ENCODE data around the gene BMS1. TPM values are rescaled to one million over a fixed set of nuclear protein-coding genes. Genes with fewer than 3 reads are reported as not detected.
"Not testable (repeated sequence)": the region's sequence is repeated elsewhere in the genome, so short reads cannot be mapped to it uniquely, and the experiment has no call there.

The BMS1 gene
- total RNA-seq, 1 donor from 2014 or later, result 14.1 TPM

- peaks cover 24% of the 10 kb centered on the region for H3K27me3 Mint-ChIP-seq (ENCODE audit: low read depth)
- no peak for TF ChIP-seq CTCF (IDR thresholded peaks at IDR 0.05)
These were observed 85.0 kb downstream of the BMS1 start for GRCh38 chr10:42867571-42867970.

DNA sequence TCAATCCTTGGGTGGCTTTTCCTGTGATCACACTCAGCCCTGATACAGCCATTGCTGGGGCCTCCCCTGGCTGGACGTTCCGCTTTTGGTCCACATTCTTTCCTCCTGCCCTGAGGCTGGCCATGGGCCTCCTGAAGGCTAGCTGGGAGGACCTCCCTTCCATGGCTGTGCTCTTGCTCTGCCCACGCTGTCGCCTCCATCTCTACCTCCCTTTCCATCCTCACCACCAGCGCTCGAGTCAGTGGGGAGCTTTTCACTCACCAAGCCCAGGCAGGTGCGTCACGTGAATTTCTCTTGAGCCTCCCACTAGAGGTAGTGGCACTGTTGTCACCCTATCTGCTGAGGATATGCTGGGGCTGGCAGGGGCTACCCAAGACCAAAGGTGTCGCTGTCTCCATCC, 85.9 kb downstream of the BMS1 start:
- Mint-ChIP-seq H3K27me3 (ENCODE audit: low read depth) (peaks cover 18% of the 10 kb centered on the region), H3K27ac (ENCODE audit: unreplicated experiment) (no peak overlapping the region), H3K9me3 (ENCODE audit: low read depth) (no peaks in the 10 kb centered on the region), H3K36me3 (ENCODE audit: low read depth) (no peaks in the 10 kb centered on the region), H3K4me1 (ENCODE audit: low read depth) (peaks cover 3% of the 10 kb centered on the region), H3K4me3 (ENCODE audit: unreplicated experiment) (no peak overlapping the region)
- DNase-seq (ENCODE audit: low spot score), result peak; percentile 73
- no peak for TF ChIP-seq CTCF (IDR thresholded peaks at IDR 0.05)

More at GRCh38 chr10:42867571-42867970, 85.0 kb downstream of the BMS1 start:
- no peak overlapping the region for H3K4me3 Mint-ChIP-seq (ENCODE audit: unreplicated experiment)
- H3K9me3 Mint-ChIP-seq (ENCODE audit: low read depth), result no peaks in the 10 kb centered on the region
- no peaks in the 10 kb centered on the region for H3K36me3 Mint-ChIP-seq (ENCODE audit: low read depth)
- H3K4me1 Mint-ChIP-seq (ENCODE audit: low read depth), result peaks cover 3% of the 10 kb centered on the region
- DNase-seq (ENCODE audit: low spot score), result no peak
- no peak overlapping the region for H3K27ac Mint-ChIP-seq (ENCODE audit: unreplicated experiment)

- Mint-ChIP-seq H3K4me3 (ENCODE audit: unreplicated experiment) (no peak overlapping the region), H3K9me3 (ENCODE audit: low read depth) (no peaks in the 10 kb centered on the region), H3K4me1 (ENCODE audit: low read depth) (peaks cover 3% of the 10 kb centered on the region), H3K27ac (ENCODE audit: unreplicated experiment) (no peak overlapping the region), H3K36me3 (ENCODE audit: low read depth) (no peaks in the 10 kb centered on the region), H3K27me3 (ENCODE audit: low read depth) (peaks cover 6% of the 10 kb centered on the region)
- TF ChIP-seq CTCF (IDR thresholded peaks at IDR 0.05), result no peak
- no peak for DNase-seq (ENCODE audit: low spot score)
These were observed 87.4 kb downstream of the BMS1 start for GRCh38 chr10:42869977-42870350.

- H3K27me3 Mint-ChIP-seq (ENCODE audit: low read depth); H3K9me3 Mint-ChIP-seq (ENCODE audit: low read depth); DNase-seq (ENCODE audit: low spot score); H3K4me3 Mint-ChIP-seq (ENCODE audit: unreplicated experiment); H3K36me3 Mint-ChIP-seq (ENCODE audit: low read depth): not testable (repeated sequence)
- H3K4me1 Mint-ChIP-seq (ENCODE audit: low read depth), result peaks cover 11% of the 10 kb centered on the region
- H3K27ac Mint-ChIP-seq (ENCODE audit: unreplicated experiment), result peak overlapping the region; percentile 69
These were observed 88.6 kb downstream of the BMS1 start for GRCh38 chr10:42871138-42871641.

DNA sequence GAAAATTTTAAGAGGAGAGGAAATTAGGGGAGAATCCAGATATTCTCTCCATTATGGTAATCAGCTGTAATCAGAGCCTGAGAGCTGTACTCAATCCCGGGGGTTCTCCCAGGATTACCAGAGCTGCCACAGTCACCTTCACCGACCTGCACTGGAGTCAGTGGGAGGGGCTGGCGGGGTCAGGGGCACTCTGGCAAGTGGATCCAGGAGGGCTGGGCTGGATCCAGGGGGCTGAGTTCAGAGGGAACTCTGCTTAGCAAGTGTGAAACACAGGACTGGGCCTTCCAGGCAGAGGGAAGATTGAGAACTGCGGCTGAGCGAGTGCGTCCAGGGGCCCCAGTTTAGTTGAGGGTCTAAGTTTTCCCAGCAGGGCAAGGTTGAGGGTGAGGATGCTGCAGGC, 89.2 kb downstream of the BMS1 start:
- Mint-ChIP-seq H3K4me1 (ENCODE audit: low read depth) (peaks cover 12% of the 10 kb centered on the region), H3K9me3 (ENCODE audit: low read depth) (no peaks in the 10 kb centered on the region), H3K36me3 (ENCODE audit: low read depth) (no peaks in the 10 kb centered on the region), H3K27ac (ENCODE audit: unreplicated experiment) (no peak overlapping the region), H3K27me3 (ENCODE audit: low read depth) (peaks cover 5% of the 10 kb centered on the region), H3K4me3 (ENCODE audit: unreplicated experiment) (no peak overlapping the region)
- no peak for TF ChIP-seq CTCF (IDR thresholded peaks at IDR 0.05)
- no peak for DNase-seq (ENCODE audit: low spot score)

DNA sequence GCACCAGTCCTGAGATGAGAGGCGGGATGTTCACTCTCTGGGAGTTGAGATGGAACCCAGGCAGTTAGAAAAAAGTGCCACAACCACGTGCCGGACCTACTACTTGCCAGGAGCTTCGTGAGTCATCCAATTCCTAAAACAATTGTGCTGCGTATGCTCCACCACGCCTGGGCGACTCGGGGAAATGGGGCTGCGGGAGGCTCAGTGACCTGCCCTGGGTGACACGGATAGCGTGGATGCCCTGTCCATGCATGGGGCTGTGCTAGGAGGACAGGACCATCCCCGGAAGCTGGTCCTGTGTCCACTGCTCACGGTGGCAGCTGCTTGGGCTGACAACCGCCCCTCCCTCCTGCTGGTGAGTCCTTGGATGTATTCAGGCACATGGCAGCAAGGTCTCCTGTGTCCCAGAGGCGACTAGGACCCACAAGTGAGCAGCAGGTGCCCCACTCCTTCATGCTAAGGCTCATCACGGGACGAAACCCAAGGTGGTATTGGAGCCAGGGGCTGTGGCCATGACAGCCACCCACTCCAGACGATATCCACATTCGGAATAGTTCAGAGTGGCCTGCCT, 90.4 kb downstream of the BMS1 start:
- no peak for DNase-seq (ENCODE audit: low spot score)
- no peaks in the 10 kb centered on the region for H3K36me3 Mint-ChIP-seq (ENCODE audit: low read depth)
- H3K27me3 Mint-ChIP-seq (ENCODE audit: low read depth), result peaks cover 5% of the 10 kb centered on the region
- H3K9me3 Mint-ChIP-seq (ENCODE audit: low read depth), result no peaks in the 10 kb centered on the region
- no peak overlapping the region for H3K27ac Mint-ChIP-seq (ENCODE audit: unreplicated experiment)
- TF ChIP-seq CTCF (IDR thresholded peaks at IDR 0.05), result no peak
- H3K4me1 Mint-ChIP-seq (ENCODE audit: low read depth), result peaks cover 9% of the 10 kb centered on the region
- no peak overlapping the region for H3K4me3 Mint-ChIP-seq (ENCODE audit: unreplicated experiment)
